Measurements from ENCODE around the gene PRRC1. TPM values are rescaled to one million over a fixed set of nuclear protein-coding genes. Genes with fewer than 3 reads are reported as not detected.

PRRC1 gene
- total RNA-seq, 4 donors from 2014 or later, result 27.2 to 49.1 (median 30.1) TPM

DNA sequence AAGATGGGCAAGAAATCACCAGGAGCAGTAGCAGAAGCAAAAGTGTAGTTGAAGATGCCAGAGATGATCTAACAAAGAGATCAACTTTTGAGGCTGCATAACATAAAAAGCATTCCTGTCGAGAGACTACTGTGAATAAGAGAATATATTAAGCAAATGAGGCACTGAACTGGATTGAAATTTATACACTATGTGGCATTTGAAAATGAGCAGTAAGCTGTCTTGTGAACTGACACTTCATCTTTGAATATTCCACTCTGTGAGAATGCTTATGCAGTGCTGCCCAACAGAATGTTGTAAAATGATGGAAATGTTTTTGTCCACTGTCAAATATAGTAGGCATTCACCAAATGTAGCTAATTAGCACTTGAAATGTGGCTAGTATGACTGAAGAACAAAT lies 18.9 kb upstream of the PRRC1 start:
- H3K36me3 ChIP-seq, result no peaks in the 10 kb centered on the region
- WGBS, 2 donors (ENCODE audit: low coverage in 1 of 2), result 47 to 78% methylated on average over 1 of the region's 1 CpG
- no peak overlapping the region for H3K4me3 ChIP-seq
- H3K27me3 ChIP-seq, result no peaks in the 10 kb centered on the region
- H3K9me3 ChIP-seq, result no peaks in the 10 kb centered on the region
- no peak for TF ChIP-seq POLR2A (IDR thresholded peaks at IDR 0.05)
- no peak for TF ChIP-seq CTCF (IDR thresholded peaks at IDR 0.05)
- H3K27ac ChIP-seq, result no peak overlapping the region
- no peaks in the 10 kb centered on the region for H3K4me1 ChIP-seq
- ATAC-seq, result no peak

DNA sequence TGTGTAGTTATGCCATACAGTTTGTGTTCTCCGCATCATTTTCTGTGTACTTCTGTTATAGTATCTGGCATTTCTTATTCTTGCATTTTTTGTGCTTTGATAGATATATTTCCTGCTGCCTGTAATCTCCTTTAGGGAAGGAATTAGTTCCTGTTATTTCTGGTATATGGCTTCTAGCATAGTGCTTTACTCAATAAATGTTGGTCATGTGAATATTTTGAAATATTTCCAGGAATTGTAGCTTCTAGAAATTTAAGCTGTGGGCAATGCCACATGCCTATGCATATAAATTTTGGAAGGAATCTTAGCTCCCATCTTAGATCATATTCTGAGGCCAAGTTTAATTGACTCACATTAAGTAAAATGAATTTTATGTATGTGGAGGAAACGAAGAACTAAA lies 11.5 kb upstream of the PRRC1 start:
- H3K27ac ChIP-seq, result no peak overlapping the region
- H3K4me1 ChIP-seq, result no peaks in the 10 kb centered on the region
- 59 to 86% methylated on average over 2 of the region's 2 CpGs for WGBS, 2 donors (ENCODE audit: low coverage in 1 of 2)
- no peak overlapping the region for H3K4me3 ChIP-seq
- no peaks in the 10 kb centered on the region for H3K27me3 ChIP-seq
- no peaks in the 10 kb centered on the region for H3K9me3 ChIP-seq
- no peak for ATAC-seq
- TF ChIP-seq POLR2A (IDR thresholded peaks at IDR 0.05) (no peak), EP300 (IDR thresholded peaks at IDR 0.05) (no peak), POLR2AphosphoS5 (IDR thresholded peaks at IDR 0.05) (no peak), CTCF (IDR thresholded peaks at IDR 0.05) (no peak)
- no peaks in the 10 kb centered on the region for H3K36me3 ChIP-seq

GRCh38 chr5:127506616-127507015 lies 10.8 kb upstream of the PRRC1 start:
- no peak for ATAC-seq
- Histone ChIP-seq H3K27me3 (no peaks in the 10 kb centered on the region), H3K27ac (no peak overlapping the region), H3K4me3 (no peak overlapping the region), H3K4me1 (no peaks in the 10 kb centered on the region), H3K9me3 (no peaks in the 10 kb centered on the region), H3K36me3 (no peaks in the 10 kb centered on the region)
- WGBS, 2 donors (ENCODE audit: low coverage in 1 of 2), result 76 to 81% methylated on average over 6 of the region's 6 CpGs
- no peak for TF ChIP-seq CTCF (IDR thresholded peaks at IDR 0.05)
- TF ChIP-seq EP300 (IDR thresholded peaks at IDR 0.05), result no peak
- TF ChIP-seq POLR2AphosphoS5 (IDR thresholded peaks at IDR 0.05), result no peak
- TF ChIP-seq POLR2A (IDR thresholded peaks at IDR 0.05), result no peak

- Histone ChIP-seq H3K36me3 (no peaks in the 10 kb centered on the region), H3K4me3 (no peak overlapping the region), H3K27ac (no peak overlapping the region), H3K27me3 (no peaks in the 10 kb centered on the region), H3K4me1 (no peaks in the 10 kb centered on the region), H3K9me3 (no peaks in the 10 kb centered on the region)
- WGBS, 2 donors (ENCODE audit: low coverage in 1 of 2), result 84% methylated on average over 2 of the region's 2 CpGs; no CpG with 5 or more reads in 1 of the 2 donors
- no peak for TF ChIP-seq CTCF (IDR thresholded peaks at IDR 0.05)
- no peak for TF ChIP-seq POLR2A (IDR thresholded peaks at IDR 0.05)
- no peak for TF ChIP-seq POLR2AphosphoS5 (IDR thresholded peaks at IDR 0.05)
- TF ChIP-seq EP300 (IDR thresholded peaks at IDR 0.05), result no peak
- ATAC-seq, result no peak
These were observed 8.6 kb upstream of the PRRC1 start for GRCh38 chr5:127508644-127509373.

GRCh38 chr5:127513408-127513970 lies 4.0 kb upstream of the PRRC1 start:
- Histone ChIP-seq H3K27me3 (no peaks in the 10 kb centered on the region), H3K9me3 (no peaks in the 10 kb centered on the region), H3K27ac (no peak overlapping the region), H3K4me3 (no peak overlapping the region), H3K4me1 (peaks cover 0 to 8% (median 0%) of the 10 kb centered on the region in 3 donors), H3K36me3 (no peaks in the 10 kb centered on the region)
- TF ChIP-seq POLR2AphosphoS5 (IDR thresholded peaks at IDR 0.05), result no peak
- no peak for ATAC-seq
- 15 to 34% methylated on average over 3 of the region's 3 CpGs for WGBS, 2 donors (ENCODE audit: low coverage in 1 of 2)

All from gastroesophageal sphincter (tissue), 4 donors.